ENCODE data around the gene PFKL.

DNA sequence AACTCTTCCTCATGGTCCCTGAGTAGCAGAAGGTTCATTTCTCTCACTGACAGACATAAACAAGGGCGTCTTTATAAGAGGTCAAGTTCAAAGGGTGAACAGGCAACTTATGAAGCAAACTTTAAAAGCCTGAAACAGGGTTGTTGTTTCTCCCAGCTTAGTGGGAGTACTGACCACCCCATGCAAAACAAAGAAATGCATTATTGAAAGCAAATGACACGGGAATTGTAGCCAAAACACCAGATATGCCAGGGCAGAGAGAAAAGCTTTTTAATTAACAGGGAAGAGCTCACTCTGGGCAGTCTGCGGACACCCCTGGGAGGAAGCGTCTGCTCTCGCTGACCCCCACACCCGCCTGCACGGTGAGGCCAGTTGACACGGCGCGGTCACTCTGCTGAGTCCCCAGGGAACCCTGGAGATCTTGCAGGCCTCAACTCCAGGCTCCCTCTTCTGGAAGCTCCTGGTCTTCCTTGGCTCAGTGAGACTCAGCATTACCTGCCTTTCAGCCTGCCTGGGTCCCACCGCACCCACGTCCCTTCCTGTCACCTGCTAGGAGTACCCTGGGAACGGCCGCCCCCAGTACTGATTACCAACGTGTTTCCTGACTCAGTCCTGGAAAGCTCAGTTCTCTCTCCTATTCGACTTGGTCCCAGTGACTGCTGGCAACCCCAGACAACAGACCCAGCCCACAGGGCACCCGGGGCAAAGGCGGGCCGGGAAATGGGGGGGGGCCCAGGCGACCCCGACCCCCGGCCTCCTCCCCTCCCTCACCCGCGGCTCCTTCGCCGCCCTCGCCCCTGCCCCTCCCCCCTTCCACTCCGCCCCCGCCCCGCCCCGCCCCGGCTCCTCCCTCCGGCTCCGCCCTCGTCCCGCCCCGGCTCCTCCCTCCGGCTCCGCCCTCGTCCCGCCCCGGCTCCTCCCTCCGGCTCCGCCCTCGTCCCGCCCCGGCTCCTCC is 38.4 kb downstream of the PFKL start:
- TF ChIP-seq, protein P1, sequence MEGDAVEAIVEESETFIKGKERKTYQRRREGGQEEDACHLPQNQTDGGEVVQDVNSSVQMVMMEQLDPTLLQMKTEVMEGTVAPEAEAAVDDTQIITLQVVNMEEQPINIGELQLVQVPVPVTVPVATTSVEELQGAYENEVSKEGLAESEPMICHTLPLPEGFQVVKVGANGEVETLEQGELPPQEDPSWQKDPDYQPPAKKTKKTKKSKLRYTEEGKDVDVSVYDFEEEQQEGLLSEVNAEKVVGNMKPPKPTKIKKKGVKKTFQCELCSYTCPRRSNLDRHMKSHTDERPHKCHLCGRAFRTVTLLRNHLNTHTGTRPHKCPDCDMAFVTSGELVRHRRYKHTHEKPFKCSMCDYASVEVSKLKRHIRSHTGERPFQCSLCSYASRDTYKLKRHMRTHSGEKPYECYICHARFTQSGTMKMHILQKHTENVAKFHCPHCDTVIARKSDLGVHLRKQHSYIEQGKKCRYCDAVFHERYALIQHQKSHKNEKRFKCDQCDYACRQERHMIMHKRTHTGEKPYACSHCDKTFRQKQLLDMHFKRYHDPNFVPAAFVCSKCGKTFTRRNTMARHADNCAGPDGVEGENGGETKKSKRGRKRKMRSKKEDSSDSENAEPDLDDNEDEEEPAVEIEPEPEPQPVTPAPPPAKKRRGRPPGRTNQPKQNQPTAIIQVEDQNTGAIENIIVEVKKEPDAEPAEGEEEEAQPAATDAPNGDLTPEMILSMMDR (IDR thresholded peaks at IDR 0.05), result peak in 5 of 6 experiments; percentile 22 to 46 (median 34)
- TF ChIP-seq POLR2A (IDR thresholded peaks at IDR 0.05), result peak in 1 of 2 donors; percentile 14

Data from adrenal gland (tissue), 5 donors.